HepG2 (cell line): ENCODE measurements around the gene AREL1. TPM values are rescaled to one million over a fixed set of nuclear protein-coding genes. Genes with fewer than 3 reads are reported as not detected.

Experiments
- DR1 ChIP-seq: sonication (generic); formaldehyde crosslinking; IDR thresholded peaks from 2 replicates; pipeline ENCODE4 v1.8.0; 2021; ENCODE audit warnings: mild to moderate bottlenecking, missing genetic modification reagents, inconsistent platforms
- LCORL ChIP-seq, 2 experiments: fragments of 450-650 bp in 1 of 2; sonication (generic) in 1 of 2; formaldehyde crosslinking in 1 of 2; IDR thresholded peaks; 2 replicates each; pipeline versions ENCODE4 v1.5.0 to v1.6.1; 2017 to 2020; ENCODE audit warnings: antibody characterized with exemption in 1 of 2, missing genetic modification reagents in 1 of 2
- SP1 ChIP-seq, 2 experiments: fragments of 450-650 bp in 1 of 2; sonication (generic) in 1 of 2; formaldehyde crosslinking in 1 of 2; IDR thresholded peaks; 2 replicates each; pipeline versions ENCODE4 v1.4.0 to v1.6.1; 2016 to 2020; ENCODE audit warnings: missing genetic modification reagents in 1 of 2
- TFE3 ChIP-seq: IDR thresholded peaks from 2 replicates; pipeline ENCODE4 v1.6.1; 2016
- ZBTB4 ChIP-seq: sonication (generic); formaldehyde crosslinking; IDR thresholded peaks from 2 replicates; pipeline ENCODE4 v1.4.0; 2020; ENCODE audit warnings: missing genetic modification reagents, mild to moderate bottlenecking, borderline replicate concordance
- ZFY ChIP-seq: sonication (generic); formaldehyde crosslinking; IDR thresholded peaks from 2 replicates; pipeline ENCODE4 v1.4.0; 2020; ENCODE audit warnings: missing genetic modification reagents
- ZNF263 ChIP-seq: sonication (generic); formaldehyde crosslinking; IDR thresholded peaks from 2 replicates; pipeline ENCODE4 v1.4.0; 2020; ENCODE audit warnings: missing genetic modification reagents
- polyA plus RNA-seq, 8 experiments: library from polyadenylated mRNA; depleted of rRNA in 3 of 8; stranded (reverse) in 7 of 8; unstranded in 1 of 8; fragments of >200 nt; fragmentation: Illumina TruSeq in 4 of 8; extraction: Trizol in 4 of 8; gene quantifications; 2 replicates each; pipeline versions ENCODE4 v1.2.1 to v1.2.3, GENCODE V29; 2011 to 2016; ENCODE audit warnings: low read depth in 4 of 8, missing spikeins in 1 of 8, mixed read lengths in 1 of 8; ENCODE audit not compliant: insufficient read depth in 1 of 8
- total RNA-seq, 5 experiments: library from RNA; depleted of rRNA; stranded (reverse); fragments of >200 nt; fragmentation: Illumina TruSeq; extraction: Trizol; gene quantifications; 2 replicates each; pipeline ENCODE4 v1.2.3, GENCODE V29; 2016; ENCODE audit warnings: low read depth in 1 of 5
- TF ChIP-seq, protein P1 (sequence below): sonication (generic); formaldehyde crosslinking; IDR thresholded peaks from 2 replicates; pipeline ENCODE4 v1.4.0; 2020; ENCODE audit warnings: low read depth, mild to moderate bottlenecking, missing genetic modification reagents
- TF ChIP-seq, protein P2 (sequence below), 2 experiments: sonication (generic) in 1 of 2; formaldehyde crosslinking in 1 of 2; IDR thresholded peaks; 2 replicates each; pipeline versions ENCODE4 v1.4.0 to v1.6.1; 2018 to 2020; ENCODE audit warnings: missing genetic modification reagents in 2 of 2, borderline replicate concordance in 1 of 2, low read depth in 1 of 2, mild to moderate bottlenecking in 1 of 2, missing biosample characterization in 1 of 2
- TF ChIP-seq, protein P3 (sequence below): sonication (generic); formaldehyde crosslinking; IDR thresholded peaks from 2 replicates; pipeline ENCODE4; 2020; ENCODE audit warnings: missing genetic modification reagents, mild to moderate bottlenecking, borderline replicate concordance

Gene AREL1
- total and polyA plus RNA-seq, 2 of the 13 experiments (the other 11 are each of a cell fraction or from before 2014, with no cell fraction given): 21.3 to 25.4 TPM

- TF ChIP-seq ZBTB4 (CRISPR knock-in tag) (no peak), ZFY (CRISPR knock-in tag) (peak; percentile 42), TFE3 (no peak), SP1 (IDR thresholded peaks at IDR 0.05) (no peak), SP1 (CRISPR knock-in tag; IDR thresholded peaks at IDR 0.05) (no peak), DR1 (CRISPR knock-in tag) (0 out of 2 replicates have a peak, but pooled peaks have one; percentile 15), LCORL (IDR thresholded peaks at IDR 0.05) (no peak), LCORL (CRISPR knock-in tag; IDR thresholded peaks at IDR 0.05) (no peak), ZNF263 (CRISPR knock-in tag) (0 out of 2 replicates have a peak, but pooled peaks have one; percentile 5)
- TF ChIP-seq, protein P1, sequence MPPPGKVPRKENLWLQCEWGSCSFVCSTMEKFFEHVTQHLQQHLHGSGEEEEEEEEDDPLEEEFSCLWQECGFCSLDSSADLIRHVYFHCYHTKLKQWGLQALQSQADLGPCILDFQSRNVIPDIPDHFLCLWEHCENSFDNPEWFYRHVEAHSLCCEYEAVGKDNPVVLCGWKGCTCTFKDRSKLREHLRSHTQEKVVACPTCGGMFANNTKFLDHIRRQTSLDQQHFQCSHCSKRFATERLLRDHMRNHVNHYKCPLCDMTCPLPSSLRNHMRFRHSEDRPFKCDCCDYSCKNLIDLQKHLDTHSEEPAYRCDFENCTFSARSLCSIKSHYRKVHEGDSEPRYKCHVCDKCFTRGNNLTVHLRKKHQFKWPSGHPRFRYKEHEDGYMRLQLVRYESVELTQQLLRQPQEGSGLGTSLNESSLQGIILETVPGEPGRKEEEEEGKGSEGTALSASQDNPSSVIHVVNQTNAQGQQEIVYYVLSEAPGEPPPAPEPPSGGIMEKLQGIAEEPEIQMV (CRISPR knock-in tag): 0 out of 2 replicates have a peak, but pooled peaks have one; percentile 28
- TF ChIP-seq, protein P2, sequence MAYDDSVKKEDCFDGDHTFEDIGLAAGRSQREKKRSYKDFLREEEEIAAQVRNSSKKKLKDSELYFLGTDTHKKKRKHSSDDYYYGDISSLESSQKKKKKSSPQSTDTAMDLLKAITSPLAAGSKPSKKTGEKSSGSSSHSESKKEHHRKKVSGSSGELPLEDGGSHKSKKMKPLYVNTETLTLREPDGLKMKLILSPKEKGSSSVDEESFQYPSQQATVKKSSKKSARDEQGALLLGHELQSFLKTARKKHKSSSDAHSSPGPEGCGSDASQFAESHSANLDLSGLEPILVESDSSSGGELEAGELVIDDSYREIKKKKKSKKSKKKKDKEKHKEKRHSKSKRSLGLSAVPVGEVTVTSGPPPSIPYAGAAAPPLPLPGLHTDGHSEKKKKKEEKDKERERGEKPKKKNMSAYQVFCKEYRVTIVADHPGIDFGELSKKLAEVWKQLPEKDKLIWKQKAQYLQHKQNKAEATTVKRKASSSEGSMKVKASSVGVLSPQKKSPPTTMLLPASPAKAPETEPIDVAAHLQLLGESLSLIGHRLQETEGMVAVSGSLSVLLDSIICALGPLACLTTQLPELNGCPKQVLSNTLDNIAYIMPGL (CRISPR knock-in tag; IDR thresholded peaks at IDR 0.05; ENCODE audit: borderline replicate concordance in 1 of 2, low read depth in 1 of 2): peak; percentile 84 to 89
- TF ChIP-seq, protein P3, sequence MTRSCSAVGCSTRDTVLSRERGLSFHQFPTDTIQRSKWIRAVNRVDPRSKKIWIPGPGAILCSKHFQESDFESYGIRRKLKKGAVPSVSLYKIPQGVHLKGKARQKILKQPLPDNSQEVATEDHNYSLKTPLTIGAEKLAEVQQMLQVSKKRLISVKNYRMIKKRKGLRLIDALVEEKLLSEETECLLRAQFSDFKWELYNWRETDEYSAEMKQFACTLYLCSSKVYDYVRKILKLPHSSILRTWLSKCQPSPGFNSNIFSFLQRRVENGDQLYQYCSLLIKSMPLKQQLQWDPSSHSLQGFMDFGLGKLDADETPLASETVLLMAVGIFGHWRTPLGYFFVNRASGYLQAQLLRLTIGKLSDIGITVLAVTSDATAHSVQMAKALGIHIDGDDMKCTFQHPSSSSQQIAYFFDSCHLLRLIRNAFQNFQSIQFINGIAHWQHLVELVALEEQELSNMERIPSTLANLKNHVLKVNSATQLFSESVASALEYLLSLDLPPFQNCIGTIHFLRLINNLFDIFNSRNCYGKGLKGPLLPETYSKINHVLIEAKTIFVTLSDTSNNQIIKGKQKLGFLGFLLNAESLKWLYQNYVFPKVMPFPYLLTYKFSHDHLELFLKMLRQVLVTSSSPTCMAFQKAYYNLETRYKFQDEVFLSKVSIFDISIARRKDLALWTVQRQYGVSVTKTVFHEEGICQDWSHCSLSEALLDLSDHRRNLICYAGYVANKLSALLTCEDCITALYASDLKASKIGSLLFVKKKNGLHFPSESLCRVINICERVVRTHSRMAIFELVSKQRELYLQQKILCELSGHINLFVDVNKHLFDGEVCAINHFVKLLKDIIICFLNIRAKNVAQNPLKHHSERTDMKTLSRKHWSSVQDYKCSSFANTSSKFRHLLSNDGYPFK: no peak
Observed at GRCh38 chr14:74612350-74613021, 100.4 kb downstream of the AREL1 start (continued).
